HG03520 (cell line): ENCODE results near the gene NR2C2.
A peak's percentile ranks its signal among the peaks of the same experiment; 100 is the strongest.

Source experiments
- ATAC-seq: cut with Tn5 transposase; IDR thresholded peaks from one replicate; pipeline ENCODE4 v1.9.1; 2021; ENCODE audit warnings: mild to moderate bottlenecking, moderate library complexity; ENCODE audit not compliant: unreplicated experiment

NR2C2 gene

DNA sequence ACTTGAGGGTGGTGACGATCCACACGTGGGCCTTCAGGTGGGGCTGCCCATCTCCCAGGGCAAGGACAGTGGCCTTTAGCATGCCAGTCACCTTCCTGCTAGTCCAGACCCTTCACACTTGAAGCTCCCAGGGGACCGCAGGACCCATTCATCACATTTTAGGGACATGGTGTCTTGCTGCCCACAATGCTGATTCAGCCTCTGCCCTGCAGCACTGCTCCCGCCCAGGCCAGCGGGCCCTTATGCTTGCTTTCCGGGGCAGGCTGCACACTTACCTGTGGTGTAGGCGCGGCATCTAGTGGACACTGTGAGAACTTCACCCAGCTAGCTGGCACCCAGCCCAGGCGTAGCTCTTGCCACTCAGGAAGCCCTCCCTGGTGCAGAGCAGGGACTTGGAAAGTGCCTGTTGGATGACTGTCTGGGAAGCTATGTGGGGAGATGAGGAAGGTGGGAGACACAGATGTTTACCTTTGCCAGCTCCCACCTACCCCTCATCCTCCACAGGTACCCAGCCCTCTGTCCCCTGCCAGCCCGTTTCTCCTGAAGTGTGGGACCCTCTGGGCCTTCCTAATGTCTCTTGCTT is 26.3 kb upstream of the NR2C2 start:
- ATAC-seq: no peak

DNA sequence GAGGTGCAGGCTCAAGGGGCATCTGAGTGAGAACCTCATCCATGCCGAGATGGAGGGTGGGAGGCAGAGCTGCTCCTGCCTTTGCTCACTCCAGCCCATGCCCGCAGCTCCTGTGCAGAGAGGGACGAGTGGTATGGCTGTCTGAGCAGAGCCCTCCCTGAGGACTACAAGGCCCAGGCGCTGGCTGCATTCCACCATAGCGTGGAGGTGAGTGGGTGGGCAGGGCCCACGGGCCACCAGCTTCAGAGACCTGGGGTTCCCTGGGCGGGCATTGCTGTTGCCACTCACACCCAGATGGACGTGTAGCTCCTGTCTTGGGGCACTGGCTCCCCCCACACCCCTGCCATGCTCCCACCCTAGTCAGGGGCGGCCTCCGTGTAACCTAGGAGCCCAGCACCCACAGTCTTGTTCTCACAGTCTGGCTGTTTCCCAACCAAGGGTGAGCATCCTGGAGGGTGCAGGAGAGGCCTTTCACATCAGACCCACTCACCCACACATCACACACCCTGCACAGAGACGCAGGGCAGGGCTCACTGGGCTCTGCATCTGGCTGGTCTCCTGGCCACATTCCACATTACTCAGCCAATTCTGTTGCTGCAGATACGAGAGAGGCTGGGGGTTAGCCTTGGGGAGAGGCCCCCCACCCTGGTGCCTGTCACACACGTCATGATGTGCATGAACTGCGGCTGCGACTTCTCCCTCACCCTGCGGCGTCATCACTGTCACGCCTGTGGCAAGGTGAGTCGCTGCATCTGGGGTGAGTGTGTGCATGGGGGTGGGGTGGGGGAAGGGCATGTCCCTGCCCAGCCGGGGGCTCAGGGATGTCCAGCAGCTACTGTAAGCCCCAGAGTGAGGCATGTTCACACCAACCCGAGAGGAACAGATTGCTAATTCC is 25.3 kb upstream of the NR2C2 start:
- no peak for ATAC-seq

DNA sequence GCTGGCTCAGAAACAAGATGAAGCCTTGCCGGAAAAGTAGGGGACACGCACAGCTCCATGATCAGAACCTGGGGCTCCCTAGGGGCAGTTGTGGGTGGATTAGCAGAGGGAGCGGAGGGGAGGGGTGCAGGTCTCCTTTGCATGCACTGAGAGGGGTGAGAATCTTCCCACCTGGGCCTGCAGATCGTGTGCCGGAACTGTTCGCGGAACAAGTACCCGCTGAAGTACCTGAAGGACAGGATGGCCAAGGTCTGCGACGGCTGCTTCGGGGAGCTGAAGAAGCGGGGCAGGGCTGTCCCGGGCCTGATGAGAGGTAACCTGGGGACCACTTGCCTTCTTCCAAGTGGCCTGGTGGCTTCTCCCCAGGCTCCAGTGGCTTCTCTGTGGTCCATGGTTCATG is 24.5 kb upstream of the NR2C2 start:
- no peak for ATAC-seq

DNA sequence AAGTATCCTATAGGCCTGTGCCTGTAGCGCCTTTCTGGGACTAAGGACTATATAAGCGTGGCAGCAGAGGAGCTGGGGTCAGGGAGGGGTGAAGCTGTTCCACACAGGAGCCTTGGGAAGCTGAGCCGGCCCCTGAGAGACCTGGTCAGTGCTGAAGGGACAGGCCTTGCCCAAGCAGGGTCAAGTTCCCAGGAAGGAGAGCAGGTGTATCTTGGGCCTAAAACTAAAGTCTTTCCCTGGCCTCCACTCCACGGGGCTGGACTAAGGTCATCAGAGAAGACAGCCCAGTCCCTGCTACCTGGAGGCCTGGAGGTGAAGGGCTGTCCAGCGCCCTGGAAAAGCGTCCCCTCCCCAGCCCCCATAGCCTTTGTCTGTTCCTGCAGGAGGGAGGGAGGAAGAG is 23.9 kb upstream of the NR2C2 start:
- ATAC-seq: no peak

DNA sequence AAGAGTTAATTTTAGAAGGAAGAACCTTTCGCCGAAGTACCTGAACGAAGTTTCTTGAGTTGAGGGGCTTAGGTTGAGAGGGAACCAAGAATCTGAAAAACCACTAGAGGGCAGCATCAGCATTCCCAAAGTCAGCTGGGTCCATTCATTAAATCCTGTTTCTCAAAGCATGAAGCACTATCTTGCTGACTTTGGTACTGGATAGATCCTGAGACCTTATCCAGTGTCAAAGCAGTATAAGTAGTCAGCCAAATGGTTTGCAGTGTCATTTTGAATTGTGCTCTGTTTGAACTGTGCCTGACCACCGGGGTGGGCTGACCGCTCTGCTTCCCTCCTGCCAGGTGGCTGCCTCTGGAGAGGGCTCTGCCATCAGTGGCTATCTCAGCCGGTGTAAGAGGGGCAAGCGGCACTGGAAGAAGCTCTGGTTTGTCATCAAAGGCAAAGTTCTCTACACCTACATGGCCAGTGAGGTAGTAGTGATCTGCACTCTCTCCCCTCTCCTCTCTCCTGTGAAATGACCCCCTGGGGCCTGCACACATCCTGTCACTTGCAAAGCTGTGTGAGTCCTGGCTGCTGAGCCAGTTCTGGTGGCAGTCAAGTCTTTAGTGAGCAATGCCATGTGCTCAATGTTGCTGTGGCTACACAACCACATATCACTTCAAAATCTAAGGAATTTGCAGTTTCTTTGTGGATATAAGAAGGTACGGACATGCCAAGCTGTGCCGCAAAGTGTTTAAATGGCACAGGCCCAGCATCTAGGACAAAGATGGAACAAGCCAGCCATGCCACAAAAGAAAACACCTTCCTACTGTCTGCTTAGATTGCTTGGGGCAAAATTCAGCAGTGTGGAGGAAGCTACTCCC is 21.4 kb upstream of the NR2C2 start:
- no peak for ATAC-seq

DNA sequence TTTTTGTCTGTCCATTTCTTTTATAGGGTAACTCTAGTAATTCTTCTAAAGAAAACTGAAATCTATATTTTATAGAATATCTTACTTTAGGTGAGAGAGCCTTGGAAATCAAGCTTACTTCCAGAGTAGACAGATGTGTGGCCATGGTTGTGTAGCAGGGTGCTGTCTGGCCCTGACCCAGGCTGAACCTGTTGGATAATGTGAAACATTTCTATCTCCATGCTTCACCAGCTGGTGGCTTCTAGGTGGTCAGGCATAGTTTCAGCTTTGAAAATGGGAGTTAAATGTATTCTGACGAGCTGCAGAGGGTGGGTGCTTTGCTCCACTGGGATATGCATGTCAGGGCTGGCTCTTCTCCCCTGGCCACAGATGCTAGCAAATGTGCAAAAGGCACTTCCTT is 20.8 kb upstream of the NR2C2 start:
- no peak for ATAC-seq

DNA sequence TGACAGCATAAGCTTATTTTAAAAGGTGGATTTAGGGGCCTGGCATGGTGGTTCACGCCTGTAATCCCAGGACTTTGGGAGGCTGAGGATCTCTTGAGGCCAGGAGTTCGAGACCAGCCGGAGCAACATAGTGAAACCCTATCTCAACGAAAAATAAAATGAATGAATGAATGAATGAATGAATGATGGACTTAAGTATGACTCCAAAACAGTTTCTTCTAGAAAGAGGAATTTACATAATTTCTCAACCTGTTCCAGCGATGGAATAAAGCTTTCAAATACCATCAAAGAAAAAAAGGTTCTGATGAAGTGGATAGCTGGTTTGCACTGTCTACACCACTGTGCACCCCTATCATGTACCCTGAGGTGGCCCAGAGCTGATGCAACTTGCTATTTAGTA is 20.1 kb upstream of the NR2C2 start:
- ATAC-seq: no peak

DNA sequence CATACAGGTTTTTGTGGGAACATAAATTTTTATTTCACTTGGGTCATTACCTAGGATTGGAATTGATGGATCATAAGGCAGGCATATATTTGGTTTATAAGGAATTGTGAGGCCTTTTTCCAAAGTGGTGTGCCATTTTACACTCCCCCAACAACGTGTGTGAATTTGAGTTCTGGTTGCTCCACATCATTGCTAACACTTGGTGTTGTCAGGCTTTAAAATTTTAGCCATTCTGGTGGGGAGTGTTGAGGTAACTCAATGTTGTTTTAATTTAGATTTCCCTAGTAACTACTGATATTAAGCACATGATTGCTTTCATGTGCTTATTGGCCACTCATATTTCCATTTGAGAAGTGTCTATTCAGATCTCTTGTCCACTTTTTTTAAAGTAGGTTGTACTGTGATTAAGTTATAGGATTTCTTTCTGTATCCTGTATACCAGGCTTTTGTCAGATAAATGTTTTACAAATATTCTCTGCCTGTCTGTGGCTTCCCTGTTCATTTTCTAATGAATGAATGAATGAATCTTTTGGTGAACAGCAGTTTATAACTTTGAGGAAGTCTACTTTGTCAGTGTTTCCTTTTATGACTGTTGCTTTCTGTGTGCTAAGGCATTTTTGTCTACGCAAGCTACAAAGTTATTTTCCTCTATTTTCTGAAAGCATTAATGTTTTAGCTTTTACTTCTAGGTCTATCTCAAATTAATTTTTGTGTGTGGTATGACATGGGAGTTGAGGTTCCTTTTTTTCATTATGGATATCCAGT is 17.9 kb upstream of the NR2C2 start:
- no peak for ATAC-seq

DNA sequence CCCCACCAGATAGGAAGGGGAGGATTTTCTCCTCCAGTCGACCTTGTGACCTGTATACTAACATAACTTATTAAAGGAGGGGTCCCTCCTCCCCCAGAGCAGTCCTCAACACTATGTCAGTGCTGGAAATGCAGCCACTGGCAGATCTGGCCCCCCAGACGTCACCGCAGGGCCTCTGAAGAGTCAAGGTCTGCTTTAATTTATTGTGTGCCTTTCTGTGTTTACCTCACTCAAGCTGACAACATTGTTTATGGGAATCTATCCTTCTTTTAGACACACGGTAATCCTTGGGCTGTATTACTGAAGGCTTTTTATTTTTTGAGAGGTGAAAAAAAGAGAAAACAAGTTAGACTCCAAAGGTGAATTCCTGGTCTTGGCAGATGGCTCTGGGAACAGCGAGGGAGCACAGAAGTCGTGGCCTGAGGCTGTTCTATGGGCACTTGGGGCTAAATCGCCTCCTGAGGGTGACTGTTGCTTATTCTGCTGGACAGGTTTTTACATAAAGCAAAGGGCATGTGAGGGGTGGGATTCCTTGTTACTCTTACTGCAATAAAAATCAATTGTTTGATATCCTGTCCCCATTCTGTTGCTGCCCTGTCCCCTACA is 13.5 kb upstream of the NR2C2 start:
- no peak for ATAC-seq

DNA sequence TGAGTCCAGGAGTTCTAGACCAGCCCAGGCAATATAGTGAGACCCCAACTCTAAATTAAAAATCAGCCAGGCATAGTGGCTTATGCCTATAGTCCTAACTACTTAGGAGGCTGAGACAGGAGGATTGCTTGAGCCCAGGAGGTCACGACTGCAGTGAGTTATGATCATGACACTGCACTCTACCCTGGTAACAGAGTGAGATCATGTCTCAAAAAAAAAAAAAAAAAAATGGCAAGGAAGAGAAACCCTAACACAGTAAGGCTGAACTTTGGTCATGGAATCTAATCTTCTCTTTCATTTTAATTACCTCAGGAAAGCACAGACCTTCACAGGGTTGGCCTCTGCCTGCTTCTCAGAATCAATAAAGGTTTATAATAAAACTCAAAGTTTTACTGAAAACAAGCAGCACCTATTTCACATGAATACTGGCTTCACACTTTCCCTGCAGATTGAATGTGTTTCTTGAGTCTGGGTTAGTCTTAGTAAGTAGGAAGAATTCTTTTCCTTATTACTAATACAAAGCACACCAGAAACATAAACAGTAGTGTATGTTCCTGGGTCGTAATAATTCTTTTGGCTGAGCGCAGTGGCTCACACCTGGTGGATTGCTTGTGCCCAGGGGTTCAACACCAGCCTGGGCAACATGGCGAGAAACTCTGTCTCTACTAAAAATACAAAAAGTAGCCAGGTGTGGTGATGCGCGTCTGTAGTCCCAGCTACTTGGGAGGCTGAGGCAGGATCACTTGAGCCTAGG is 11.6 kb upstream of the NR2C2 start:
- no peak for ATAC-seq

DNA sequence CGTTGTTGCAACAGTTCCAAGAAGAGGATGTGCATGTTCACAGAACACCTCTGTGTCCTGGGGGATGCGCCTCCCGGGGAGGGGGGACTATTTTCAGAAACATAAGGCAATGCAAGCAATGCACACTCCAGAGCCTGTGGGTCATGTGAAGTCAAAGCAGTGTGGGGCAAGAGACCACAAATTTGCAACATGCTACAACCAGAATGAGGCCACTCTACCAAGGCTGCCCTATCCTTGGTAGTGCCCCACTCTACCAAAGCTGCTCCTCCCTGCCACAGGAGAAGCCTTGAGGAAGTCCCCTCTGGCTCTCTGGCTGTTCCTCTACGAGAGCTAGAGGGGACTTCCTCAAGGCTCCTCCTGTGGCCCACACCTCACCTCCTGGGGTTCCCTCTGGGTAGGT is 8.4 kb upstream of the NR2C2 start:
- no peak for ATAC-seq

DNA sequence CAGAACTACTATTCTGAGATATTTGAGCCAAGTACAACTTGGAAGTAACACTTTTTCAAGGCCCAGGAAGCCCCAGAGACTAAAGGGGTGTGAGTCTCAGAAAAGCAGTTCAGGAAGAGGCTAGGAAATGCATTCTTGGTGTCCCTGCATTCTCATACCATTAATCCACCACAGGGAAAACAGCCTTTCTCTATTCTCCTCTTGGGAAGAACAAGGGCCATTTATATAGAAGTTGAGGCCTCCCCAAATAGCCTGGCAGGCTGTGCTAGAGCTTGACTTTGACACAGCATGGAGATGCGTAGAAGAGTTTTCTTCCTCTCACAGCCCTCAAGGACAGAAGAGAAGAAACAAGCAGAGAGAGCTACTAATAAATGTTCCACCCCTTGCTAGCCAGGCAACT is 5.5 kb upstream of the NR2C2 start:
- ATAC-seq: no peak

DNA sequence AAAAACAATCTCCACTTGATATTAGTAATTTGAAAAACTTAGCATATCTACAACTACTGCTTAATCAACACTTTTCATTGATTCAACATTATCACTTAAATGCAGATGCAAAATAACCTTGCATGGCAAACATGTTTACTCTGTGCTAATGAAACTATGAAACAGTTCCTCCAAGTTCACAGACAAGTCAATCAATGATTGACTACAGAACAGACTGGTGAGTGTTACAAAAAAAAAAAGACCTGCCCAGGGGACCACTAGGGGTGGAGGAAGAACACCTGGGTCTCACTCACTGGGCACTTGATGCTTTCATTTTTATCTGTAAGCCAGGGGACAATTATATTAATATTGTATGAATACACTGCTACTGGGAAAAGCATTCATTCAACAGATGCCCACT is 4.3 kb upstream of the NR2C2 start:
- no peak for ATAC-seq

DNA sequence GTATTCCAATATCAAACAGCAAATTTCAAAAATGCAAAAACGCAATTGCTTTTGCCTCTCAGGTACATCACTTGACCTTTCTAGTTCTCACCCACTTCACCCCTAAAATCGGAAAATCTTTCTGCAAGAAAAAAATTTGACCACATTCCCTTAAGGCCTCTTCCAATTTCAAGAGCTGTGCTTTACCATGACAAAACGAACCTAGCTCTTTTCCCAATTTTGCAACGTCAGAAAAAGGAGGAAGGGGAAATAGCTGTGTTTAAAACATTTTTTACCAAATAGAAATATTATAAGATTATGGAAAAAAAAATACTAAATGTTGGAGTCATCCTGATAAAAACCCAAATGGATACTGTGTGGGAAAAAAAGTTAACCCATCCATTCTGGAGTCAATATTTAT is 1.1 kb upstream of the NR2C2 start:
- ATAC-seq: no peak

DNA sequence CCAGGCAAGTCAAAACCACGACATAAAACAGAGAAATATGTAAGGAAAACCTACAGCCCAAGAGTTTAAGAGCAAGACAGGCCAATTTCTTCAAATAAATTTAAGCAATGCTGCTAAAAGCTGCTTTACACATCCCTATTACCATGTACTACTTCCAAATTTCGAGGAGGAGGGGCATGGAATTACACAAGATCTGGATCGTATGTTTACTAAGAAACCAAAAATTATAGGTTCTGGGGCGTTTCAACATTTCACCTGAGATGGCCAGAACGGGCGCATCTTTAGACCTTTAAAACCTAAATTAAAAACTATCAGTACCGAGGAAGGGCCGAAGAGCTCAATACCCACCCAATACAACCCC is 664 bp upstream of the NR2C2 start:
- ATAC-seq: no peak

DNA sequence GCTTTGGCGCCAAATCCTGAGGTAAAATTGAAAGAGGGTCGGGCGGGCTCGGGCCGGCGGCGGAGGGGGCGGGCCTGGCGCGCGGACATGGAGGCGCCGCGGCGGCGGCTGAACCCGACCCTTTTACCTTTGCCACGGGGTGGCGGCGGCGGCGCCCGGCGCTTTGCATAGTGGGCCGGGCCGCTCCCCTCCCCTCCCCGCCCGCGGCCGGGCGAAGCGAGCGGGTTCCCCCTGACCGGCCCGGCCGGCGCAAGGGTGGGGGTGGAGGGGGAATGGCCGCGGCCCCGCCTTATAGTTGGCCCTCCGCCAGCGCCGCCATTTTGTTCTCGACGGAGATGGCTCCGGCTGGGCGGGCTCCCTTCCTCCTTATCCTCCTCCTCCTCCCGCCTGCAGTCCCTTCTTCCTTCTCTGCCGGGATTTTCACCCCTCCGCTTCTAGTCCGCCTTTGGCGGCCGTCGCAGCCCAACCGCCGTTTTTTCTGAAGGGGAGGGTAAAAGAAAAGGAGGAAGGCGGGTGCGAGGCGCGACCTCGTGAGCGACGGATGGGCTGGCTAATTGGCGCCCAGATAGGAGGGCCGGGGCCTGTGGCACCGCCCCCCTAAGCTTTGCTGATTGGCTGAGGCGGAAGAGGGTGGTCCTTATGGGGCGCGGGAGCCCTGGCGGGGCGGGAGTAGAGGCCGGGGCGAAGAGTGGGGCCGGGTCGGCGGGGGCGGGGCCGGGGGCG is 664 bp downstream of the NR2C2 start:
- ATAC-seq: peak; percentile 82

DNA sequence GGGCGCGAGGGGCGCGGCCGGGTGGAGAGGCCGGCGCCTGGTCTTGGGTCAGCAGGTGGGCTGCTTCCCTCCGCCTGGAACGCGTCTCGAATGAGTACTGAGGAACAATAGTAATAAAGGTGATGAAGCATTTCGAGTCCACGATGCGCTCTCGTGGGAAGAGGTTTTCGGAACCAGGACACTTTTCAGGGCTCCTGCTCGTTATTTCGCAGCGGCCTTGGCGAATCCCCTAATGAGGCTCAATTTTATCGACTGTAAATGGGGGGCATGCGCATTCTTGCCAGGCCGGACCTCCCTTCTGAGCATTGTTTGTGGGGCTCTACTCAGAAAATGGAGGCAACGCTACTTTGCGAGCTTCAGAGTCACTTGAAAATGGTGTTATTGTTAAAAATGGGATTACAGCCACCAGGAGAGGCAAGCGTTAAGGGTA is 1.2 kb downstream of the NR2C2 start:
- no peak for ATAC-seq

DNA sequence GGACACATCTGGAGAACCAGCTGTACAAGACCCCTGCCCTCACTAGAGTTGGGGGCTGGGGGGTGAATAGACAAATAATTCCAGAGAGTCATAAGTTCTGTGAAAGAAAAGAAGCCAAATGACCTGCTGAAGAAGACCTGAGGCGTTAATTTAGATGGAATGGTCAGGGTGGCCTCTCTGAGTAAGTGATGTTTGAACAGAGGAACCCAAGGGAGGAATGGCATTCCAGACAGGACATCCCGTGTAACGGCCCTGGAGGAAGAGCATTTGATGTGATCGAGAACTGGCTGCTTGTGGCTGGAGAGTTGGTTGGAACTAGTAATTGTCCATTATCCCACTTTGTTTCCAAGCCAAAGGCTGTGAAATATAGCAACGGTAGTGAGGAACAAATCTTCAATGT is 1.7 kb downstream of the NR2C2 start:
- ATAC-seq: no peak

DNA sequence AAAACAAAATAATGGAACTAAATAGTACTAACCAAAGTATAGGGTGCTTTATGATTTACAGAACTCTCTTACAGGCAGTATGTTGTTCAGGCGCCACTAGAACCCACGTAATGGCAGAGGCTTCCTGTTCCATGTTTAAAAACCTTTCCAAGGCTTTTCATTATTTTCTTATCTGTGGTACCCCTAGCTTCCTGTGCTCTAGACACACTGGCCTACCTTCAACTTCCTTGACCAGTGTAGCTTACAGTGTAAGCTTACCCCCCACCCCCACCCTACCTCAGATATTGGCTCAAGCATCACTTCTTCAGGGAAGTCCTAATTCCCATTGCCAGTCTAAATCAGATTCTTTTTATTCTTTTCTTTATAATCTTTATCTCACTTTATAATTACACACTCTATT is 2.9 kb downstream of the NR2C2 start:
- ATAC-seq: no peak
